ENCODE results near the gene FAAH.
"Not testable (repeated sequence)": the region's sequence is repeated elsewhere in the genome, so short reads cannot be mapped to it uniquely, and the experiment has no call there.

The FAAH gene

GRCh38 chr1:46394108-46394871 is at the start of gene FAAH:
FAAH (plus strand) TSS chr1:46394317; CDS start chr1:46394349, 32 bp downstream.
- DNase-seq = no peak

GRCh38 chr1:46344481-46344880 is 49.6 kb upstream of the FAAH start:
- DNase-seq = no peak

- no peak for DNase-seq
These were observed 48.8 kb upstream of the FAAH start for GRCh38 chr1:46345281-46345680.

GRCh38 chr1:46352363-46352762 is 41.8 kb upstream of the FAAH start:
- DNase-seq = no peak

- not testable (repeated sequence) for DNase-seq
These were observed 38.2 kb upstream of the FAAH start for GRCh38 chr1:46355920-46356319.

GRCh38 chr1:46362158-46362557 is 32.0 kb upstream of the FAAH start:
- DNase-seq = no peak

- DNase-seq = no peak
These were observed 31.0 kb upstream of the FAAH start for GRCh38 chr1:46363121-46363520.

- peak; percentile 76 for DNase-seq
These were observed 29.5 kb upstream of the FAAH start for GRCh38 chr1:46364612-46365011.

- not testable (repeated sequence) for DNase-seq
These were observed 28.3 kb upstream of the FAAH start for GRCh38 chr1:46365796-46366195.

GRCh38 chr1:46367072-46367471 is 27.0 kb upstream of the FAAH start:
- DNase-seq = no peak

- DNase-seq = not testable (repeated sequence)
These were observed 26.4 kb upstream of the FAAH start for GRCh38 chr1:46367701-46368100.

- DNase-seq = no peak
These were observed 25.3 kb upstream of the FAAH start for GRCh38 chr1:46368791-46369190.

- DNase-seq = no peak
These were observed 24.4 kb upstream of the FAAH start for GRCh38 chr1:46369542-46370213.

GRCh38 chr1:46370214-46370633 is 23.9 kb upstream of the FAAH start:
- no peak for DNase-seq

- no peak for DNase-seq
These were observed 21.7 kb upstream of the FAAH start for GRCh38 chr1:46372431-46372830.

GRCh38 chr1:46379996-46380395 is 14.1 kb upstream of the FAAH start:
- DNase-seq = no peak

GRCh38 chr1:46380508-46380907 is 13.6 kb upstream of the FAAH start:
- no peak for DNase-seq

GRCh38 chr1:46393510-46393909 is 607 bp upstream of the FAAH start:
- DNase-seq = no peak

GRCh38 chr1:46394872-46395465 is 852 bp downstream of the FAAH start:
- DNase-seq = no peak

- DNase-seq = no peak
These were observed 2.6 kb downstream of the FAAH start for GRCh38 chr1:46396441-46397398.

GRCh38 chr1:46399307-46399706 is 5.2 kb downstream of the FAAH start:
- no peak for DNase-seq

- no peak for DNase-seq
These were observed 6.3 kb downstream of the FAAH start for GRCh38 chr1:46400421-46400820.
